Activated CD4-positive, alpha-beta T cell treated with anti-CD3 and anti-CD28 coated beads for 36 hours (primary cell): ENCODE measurements around the gene RBM19. TPM values are rescaled to one million over a fixed set of nuclear protein-coding genes. Genes with fewer than 3 reads are reported as not detected.
"Not testable (repeated sequence)": the region's sequence is repeated elsewhere in the genome, so short reads cannot be mapped to it uniquely, and the experiment has no call there.

Experiments
- ATAC-seq: fragments of 200-7000 bp; cut with Tn5 transposase; one replicate; pipeline ENCODE4 v1.10.0; 2021; ENCODE audit warnings: mild to moderate bottlenecking, moderate library complexity
- CTCF ChIA-PET: fragments of 350-600 bp; sonication (Branson Sonifier 250); formaldehyde crosslinking; loops from one replicate; lab custom pipeline; 2021; ENCODE audit warnings: antibody characterized with exemption; lab: Charles Lee
- POLR2A ChIA-PET: fragments of 350-600 bp; sonication (Branson Sonifier 250); formaldehyde crosslinking; loops from one replicate; lab custom pipeline; 2021; ENCODE audit warnings: antibody characterized with exemption, inconsistent platforms; lab: Charles Lee
- DNase-seq: peaks from one replicate; pipeline ENCODE4 v3.0.0-alpha.2; 2020
- H3K27ac Mint-ChIP-seq: one replicate; pipeline ENCODE4 v1.8.0; 2021; ENCODE audit warnings: mixed read lengths
- H3K27me3 Mint-ChIP-seq: one replicate; pipeline ENCODE4 v1.8.0; 2021; ENCODE audit warnings: mixed read lengths
- H3K36me3 Mint-ChIP-seq: one replicate; pipeline ENCODE4 v1.8.0; 2021; ENCODE audit warnings: low read depth, mixed read lengths
- H3K4me1 Mint-ChIP-seq: one replicate; pipeline ENCODE4 v1.8.0; 2021; ENCODE audit warnings: mixed read lengths
- H3K4me3 Mint-ChIP-seq: one replicate; pipeline ENCODE4 v1.8.0; 2021; ENCODE audit warnings: mild to moderate bottlenecking, moderate library complexity, mixed read lengths
- H3K9me3 Mint-ChIP-seq: one replicate; pipeline ENCODE4 v1.8.0; 2021; ENCODE audit warnings: low read depth, mixed read lengths
- intact Hi-C, 2 experiments: fragments of 100-400 bp; cut with DNase I in 1 of 2; cut with micrococcal nuclease in 1 of 2; formaldehyde crosslinking; loops; one replicate each; pipeline versions ENCODE4 v1.14.2 to v1.15.1; 2022 to 2024; cut with DNase I, micrococcal nuclease
- total RNA-seq, 2 experiments: library from RNA; stranded (reverse); gene quantifications; one replicate each; pipeline ENCODE4 v1.2.3, GENCODE V29; 2021

Gene RBM19
- total RNA-seq, 2 experiments from 2014 or later = 79.6 to 93.5 TPM

DNA sequence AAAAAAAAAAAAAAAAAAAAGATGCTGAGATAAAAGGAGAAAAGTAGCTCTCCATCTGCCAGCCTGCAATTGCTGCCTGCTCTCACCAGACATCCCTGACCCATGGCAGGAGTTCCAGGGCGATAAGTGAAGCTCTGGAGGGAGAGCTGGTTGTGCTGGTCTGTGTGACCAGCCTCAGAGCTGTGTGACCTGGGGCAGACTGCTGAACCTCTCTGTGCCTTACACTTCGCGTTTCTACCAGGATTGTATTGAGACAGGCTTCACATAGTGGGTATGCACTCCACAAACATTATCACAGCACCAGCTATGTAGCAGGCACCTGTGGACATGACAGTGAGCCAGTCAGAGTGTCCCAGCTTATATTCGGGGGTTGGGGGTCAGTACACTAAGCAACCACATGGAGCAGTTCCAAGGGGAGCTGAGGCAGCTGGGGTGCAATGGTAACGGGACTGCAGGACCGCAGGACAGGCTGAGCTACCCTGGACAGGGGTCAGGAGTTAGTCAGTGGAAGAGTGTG is 57.5 kb downstream of the RBM19 start:
- Mint-ChIP-seq H3K4me1 (no peaks in the 10 kb centered on the region), H3K4me3 (no peak overlapping the region), H3K36me3 (peaks cover 59% of the 10 kb centered on the region), H3K9me3 (no peaks in the 10 kb centered on the region), H3K27me3 (no peaks in the 10 kb centered on the region), H3K27ac (no peak overlapping the region)
- ATAC-seq (no peak), DNase-seq (no peak)
- intact Hi-C loops = no loop called here
- ChIA-PET CTCF (interaction anchor here (0.8 kb wide), 1 partner anchor 14 kb away, joined by 3 read pairs; no protein-coding TSS in a partner anchor), POLR2A (no interaction called here)

DNA sequence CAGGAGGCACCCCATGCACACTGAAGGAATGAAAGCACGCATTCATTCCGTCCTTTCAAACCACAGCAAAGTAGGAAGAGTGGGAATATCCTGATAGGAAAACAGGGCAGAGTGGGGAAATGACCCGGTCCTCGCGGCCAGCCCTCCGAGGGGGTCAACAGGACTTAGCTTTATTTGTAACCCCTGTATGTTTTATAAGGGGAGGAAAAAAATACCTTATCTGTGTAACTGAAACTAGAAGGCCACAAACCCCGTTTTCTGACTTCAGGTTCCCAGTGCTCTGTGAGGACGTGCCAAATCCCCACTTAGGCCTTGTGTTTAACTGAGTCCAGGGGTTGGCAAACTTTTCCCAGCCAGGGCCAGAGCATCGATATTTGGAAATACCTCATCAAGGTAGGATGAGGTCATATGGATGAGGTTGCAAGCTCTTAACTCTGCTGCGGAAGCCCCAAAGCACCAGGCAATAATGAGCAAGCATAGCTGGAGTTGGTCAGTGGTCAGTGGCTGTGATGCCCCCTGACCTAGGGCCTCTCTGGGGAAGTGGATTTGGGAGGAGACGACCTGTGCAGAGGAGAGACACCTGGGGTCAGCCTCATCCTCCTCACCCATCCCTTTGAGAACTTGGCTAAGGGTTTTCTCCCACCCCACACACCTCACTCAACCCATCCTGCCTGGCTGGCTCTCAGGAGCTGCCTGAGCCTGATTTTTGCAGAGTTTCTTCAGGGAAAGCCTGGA is 58.5 kb downstream of the RBM19 start:
- Mint-ChIP-seq H3K4me1 (peaks cover 5% of the 10 kb centered on the region), H3K4me3 (no peak overlapping the region), H3K27ac (no peak overlapping the region), H3K27me3 (no peaks in the 10 kb centered on the region), H3K36me3 (peaks cover 64% of the 10 kb centered on the region), H3K9me3 (no peaks in the 10 kb centered on the region)
- no peak for DNase-seq
- intact Hi-C loops = no loop called here
- CTCF ChIA-PET = interaction anchor here (0.7 kb wide), 1 partner anchor 108 kb away, joined by 3 read pairs; no protein-coding TSS in a partner anchor
- POLR2A ChIA-PET = no interaction called here
- no peak for ATAC-seq

DNA sequence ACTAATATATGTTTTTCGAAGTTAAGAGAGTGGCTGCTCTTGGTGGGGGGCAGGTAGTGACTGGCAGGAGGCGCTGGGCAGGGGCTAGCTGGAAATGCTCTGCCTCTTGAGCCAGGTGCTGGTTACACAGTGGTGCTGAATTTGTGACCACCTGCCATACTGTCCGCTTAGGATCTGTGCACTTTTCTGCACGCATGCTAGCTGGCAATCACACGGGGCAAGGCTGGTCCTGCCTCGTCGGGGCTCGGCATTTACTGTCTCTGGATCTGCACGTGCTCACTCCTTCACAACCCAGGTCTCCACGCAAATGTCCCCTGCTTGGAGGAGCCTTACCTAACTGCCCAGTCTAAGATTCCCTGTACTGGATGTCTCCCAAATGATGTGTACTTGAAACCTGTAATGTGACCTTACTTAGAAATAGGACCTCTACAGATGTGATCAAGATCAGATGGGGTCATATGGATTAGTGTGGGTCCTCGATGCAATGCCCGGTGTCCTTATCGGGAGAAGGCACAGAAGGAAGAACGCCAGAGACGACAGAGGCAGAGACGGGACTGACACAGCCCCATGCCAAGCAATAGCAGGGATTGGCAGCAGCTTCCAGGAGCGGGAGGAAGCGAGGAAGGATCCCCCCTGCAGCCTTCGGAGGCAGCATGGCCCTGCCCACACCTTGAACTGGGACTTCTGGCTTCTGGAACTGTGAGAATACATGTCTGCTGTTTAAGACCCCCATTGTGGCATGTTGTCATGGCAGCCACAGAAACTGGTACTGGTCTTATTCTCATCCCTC is 59.5 kb downstream of the RBM19 start:
- Mint-ChIP-seq H3K36me3 (peaks cover 67% of the 10 kb centered on the region), H3K27ac (no peak overlapping the region), H3K4me1 (peaks cover 5% of the 10 kb centered on the region), H3K27me3 (no peaks in the 10 kb centered on the region), H3K4me3 (no peak overlapping the region), H3K9me3 (no peaks in the 10 kb centered on the region)
- no peak for DNase-seq
- CTCF ChIA-PET = no interaction called here
- ATAC-seq = no peak
- intact Hi-C loops = no loop called here
- POLR2A ChIA-PET = no interaction called here

DNA sequence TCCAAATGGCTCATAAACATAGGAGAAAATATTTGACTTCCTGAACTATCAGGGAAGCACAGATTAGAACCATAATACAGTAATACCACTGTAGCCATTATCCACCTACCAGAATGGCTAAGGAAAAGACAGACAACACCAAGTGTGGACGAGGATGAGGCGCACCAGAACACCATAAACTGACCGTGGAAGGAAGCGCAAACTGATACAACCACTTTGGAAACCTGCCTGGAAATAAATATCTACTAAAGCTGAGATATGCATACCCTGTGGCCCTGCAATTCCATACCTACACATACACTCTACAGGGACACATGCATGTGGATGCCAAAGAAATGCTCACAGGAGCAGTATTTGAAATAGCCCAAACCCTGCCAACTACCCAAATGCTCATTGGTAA is 60.3 kb downstream of the RBM19 start:
- intact Hi-C loops = no loop called here
- no peak overlapping the region for H3K27ac Mint-ChIP-seq
- ChIA-PET CTCF (no interaction called here), POLR2A (no interaction called here)
- H3K27me3 Mint-ChIP-seq = no peaks in the 10 kb centered on the region
- H3K4me1 Mint-ChIP-seq = peaks cover 5% of the 10 kb centered on the region
- H3K9me3 Mint-ChIP-seq = no peaks in the 10 kb centered on the region
- ATAC-seq = no peak
- no peak for DNase-seq
- no peak overlapping the region for H3K4me3 Mint-ChIP-seq
- peaks cover 62% of the 10 kb centered on the region for H3K36me3 Mint-ChIP-seq

DNA sequence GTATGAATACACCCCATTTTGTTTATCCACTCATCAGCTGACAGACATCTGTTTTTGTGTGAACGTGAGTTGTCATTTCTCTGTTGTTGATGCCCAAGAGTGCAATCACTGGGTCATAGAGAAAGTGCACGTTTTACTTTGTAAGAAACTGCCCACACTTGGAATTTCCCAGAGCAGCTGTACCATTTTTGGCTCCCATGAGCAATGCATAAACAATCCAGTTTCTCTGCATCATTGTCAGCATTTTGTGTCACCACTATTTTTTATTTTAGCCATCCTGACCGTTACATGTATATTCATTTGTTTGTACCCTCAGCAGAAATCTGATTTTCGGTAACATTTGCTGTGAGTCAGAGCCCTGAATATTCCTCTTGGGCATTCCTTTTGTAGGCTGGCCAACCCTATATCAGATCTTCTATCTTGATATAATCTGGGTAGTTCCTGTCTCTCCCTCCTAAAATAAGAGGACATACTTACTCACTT is 62.7 kb downstream of the RBM19 start:
- peak; percentile 74 for ATAC-seq
- intact Hi-C loops = no loop called here
- Mint-ChIP-seq H3K27me3 (no peaks in the 10 kb centered on the region), H3K27ac (peak overlapping the region; percentile 59), H3K4me3 (no peak overlapping the region), H3K9me3 (no peaks in the 10 kb centered on the region), H3K4me1 (peaks cover 5% of the 10 kb centered on the region), H3K36me3 (peaks cover 56% of the 10 kb centered on the region)
- POLR2A ChIA-PET = no interaction called here
- no peak for DNase-seq
- CTCF ChIA-PET = interaction anchor here (0.6 kb wide), 1 partner anchor 9 kb away, joined by 3 read pairs; no protein-coding TSS in a partner anchor

DNA sequence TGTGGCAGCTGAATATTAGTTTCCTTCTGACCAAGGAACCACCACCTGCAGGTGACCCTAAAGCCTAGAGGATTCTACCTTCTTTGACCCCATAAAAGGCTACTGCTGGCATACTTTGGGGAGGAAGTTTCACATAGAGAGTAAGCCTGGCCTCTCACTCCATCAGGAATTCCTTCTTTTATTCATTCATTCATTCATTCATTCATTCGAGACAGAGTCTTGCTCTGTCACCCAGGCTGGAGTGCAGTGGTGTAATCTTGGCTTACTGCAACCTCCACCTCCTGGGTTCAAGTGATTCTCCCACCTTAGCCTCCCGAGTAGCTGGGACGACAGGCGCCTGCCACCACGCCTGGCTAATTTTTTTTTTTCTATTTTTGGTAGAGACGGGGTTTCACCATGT is 64.8 kb downstream of the RBM19 start:
- POLR2A ChIA-PET, DNase-seq, H3K9me3 Mint-ChIP-seq, CTCF ChIA-PET, ATAC-seq, H3K4me1 Mint-ChIP-seq, H3K27ac Mint-ChIP-seq, H3K27me3 Mint-ChIP-seq, H3K4me3 Mint-ChIP-seq, intact Hi-C loops: not testable (repeated sequence)
- peaks cover 51% of the 10 kb centered on the region for H3K36me3 Mint-ChIP-seq

DNA sequence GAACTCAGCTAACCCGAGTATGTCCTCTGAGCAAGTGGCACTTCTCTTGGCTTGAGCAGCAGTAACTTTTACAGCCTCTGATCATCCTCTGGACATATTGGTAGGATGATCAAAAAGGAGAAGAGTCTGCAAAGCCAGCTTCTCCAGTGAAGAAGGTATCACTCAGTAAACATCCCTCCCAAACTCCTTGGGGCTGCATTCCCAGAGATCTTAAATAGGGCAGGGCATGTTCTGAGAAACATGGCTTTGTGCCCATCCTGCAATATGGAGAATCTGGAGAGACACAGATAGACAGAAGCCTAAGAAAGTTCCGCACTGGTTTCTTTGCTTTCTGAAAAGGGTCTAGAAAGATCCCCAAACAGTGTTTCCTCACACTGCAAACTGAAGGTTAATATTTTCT is 65.4 kb downstream of the RBM19 start:
- Mint-ChIP-seq H3K27me3 (no peaks in the 10 kb centered on the region), H3K27ac (no peak overlapping the region), H3K4me3 (no peak overlapping the region), H3K4me1 (peaks cover 5% of the 10 kb centered on the region), H3K36me3 (peaks cover 46% of the 10 kb centered on the region), H3K9me3 (no peaks in the 10 kb centered on the region)
- ChIA-PET CTCF (no interaction called here), POLR2A (no interaction called here)
- DNase-seq = no peak
- no peak for ATAC-seq
- intact Hi-C loops = no loop called here

DNA sequence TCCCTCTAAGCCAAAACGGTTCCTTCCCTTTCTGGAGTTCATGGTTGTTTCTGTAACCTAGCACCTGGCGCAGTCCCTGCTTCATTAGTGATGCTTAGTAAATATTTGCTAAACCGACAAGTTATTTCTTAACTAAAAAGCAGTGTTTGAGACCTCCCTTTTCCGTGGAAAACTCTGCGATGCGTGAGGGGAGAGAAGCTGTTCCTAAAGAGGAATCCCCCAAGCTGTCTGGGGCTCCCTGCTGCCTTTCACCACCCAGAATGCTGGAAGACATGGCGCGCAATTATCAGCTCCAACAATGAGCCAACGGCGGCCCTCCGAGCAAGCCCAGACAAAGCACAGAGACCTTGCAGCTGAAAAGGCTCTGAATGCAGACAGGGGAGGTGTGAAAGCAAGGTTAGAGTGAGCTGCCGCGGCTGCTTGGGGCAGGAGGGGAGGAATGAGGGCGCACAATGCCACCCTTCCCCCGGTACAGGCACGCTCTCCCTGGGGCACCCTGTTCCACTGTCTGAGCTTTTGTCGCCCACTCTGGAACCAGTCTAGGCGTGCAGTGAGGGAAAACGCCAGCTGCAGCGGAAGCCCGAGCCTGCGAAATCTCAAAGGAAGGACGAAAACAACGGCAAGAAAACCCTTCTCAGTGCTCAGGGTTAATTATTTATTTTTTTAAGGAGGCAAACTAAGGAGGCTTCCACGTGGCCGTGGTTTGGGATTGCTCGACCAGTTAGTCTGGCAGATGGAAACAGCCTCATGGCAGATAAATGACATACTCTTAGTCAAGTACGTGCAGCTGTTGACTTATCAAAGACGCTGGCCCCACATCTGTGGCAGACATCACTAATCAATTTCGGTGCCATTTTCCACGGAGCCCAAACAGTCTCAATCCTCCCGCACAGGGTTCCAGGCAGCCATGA is 66.3 kb downstream of the RBM19 start:
- H3K27ac Mint-ChIP-seq = no peak overlapping the region
- peaks cover 5% of the 10 kb centered on the region for H3K4me1 Mint-ChIP-seq
- H3K36me3 Mint-ChIP-seq = peaks cover 42% of the 10 kb centered on the region
- no peaks in the 10 kb centered on the region for H3K27me3 Mint-ChIP-seq
- ChIA-PET CTCF (no interaction called here), POLR2A (no interaction called here)
- ATAC-seq (no peak), DNase-seq (no peak)
- H3K4me3 Mint-ChIP-seq = no peak overlapping the region
- intact Hi-C loops = no loop called here
- H3K9me3 Mint-ChIP-seq = no peaks in the 10 kb centered on the region

DNA sequence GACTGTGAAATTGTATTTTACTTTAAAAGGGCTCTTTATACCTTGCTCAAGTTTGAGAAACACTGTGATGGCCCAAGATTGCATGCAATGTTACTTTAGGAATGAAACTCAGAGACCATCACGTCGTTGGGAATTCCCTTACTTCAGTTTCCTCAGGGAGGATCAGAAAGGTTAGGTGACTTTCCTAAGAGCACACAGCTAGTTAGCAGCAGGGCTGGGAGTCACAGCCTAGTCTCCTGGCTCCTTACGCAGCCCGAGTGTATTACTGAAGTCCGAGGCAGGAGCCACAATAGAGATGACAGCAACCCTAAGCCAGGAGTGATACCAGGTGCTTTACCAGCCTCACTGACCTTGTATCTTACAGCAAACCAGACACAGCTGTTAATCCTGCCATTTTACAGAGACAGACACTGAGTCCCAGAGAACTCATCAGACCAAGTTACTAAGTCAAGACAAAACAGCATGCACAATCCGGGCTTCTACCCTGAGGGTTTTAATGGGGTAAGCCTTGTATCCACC is 67.0 kb downstream of the RBM19 start:
- intact Hi-C loops = no loop called here
- H3K4me1 Mint-ChIP-seq = peaks cover 5% of the 10 kb centered on the region
- ChIA-PET POLR2A (no interaction called here), CTCF (no interaction called here)
- ATAC-seq (no peak), DNase-seq (no peak)
- H3K4me3 Mint-ChIP-seq = no peak overlapping the region
- no peaks in the 10 kb centered on the region for H3K9me3 Mint-ChIP-seq
- no peak overlapping the region for H3K27ac Mint-ChIP-seq
- no peaks in the 10 kb centered on the region for H3K27me3 Mint-ChIP-seq
- H3K36me3 Mint-ChIP-seq = peaks cover 36% of the 10 kb centered on the region

DNA sequence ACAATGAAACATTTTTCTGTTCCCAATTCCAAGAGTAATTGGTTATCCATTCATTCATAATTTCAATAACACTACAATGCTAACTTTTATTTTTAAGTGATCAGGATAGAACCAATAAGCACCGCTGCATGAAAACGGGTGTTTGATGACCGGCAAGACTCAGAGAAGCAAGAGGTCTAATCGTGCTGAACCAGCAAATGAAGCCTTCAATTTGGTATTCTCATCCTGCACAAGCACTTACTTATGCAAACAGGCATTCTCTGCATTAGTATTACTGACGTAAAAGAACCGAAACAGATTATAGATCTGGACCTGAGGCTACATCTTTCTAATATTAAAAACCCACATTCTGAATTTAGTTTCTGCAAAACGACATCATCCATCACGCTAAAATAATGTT is 67.7 kb downstream of the RBM19 start:
- Mint-ChIP-seq H3K4me3 (no peak overlapping the region), H3K27me3 (no peaks in the 10 kb centered on the region), H3K27ac (no peak overlapping the region), H3K9me3 (no peaks in the 10 kb centered on the region), H3K36me3 (peaks cover 33% of the 10 kb centered on the region), H3K4me1 (peaks cover 5% of the 10 kb centered on the region)
- CTCF ChIA-PET = no interaction called here
- DNase-seq = no peak
- POLR2A ChIA-PET = no interaction called here
- intact Hi-C loops = no loop called here
- no peak for ATAC-seq

DNA sequence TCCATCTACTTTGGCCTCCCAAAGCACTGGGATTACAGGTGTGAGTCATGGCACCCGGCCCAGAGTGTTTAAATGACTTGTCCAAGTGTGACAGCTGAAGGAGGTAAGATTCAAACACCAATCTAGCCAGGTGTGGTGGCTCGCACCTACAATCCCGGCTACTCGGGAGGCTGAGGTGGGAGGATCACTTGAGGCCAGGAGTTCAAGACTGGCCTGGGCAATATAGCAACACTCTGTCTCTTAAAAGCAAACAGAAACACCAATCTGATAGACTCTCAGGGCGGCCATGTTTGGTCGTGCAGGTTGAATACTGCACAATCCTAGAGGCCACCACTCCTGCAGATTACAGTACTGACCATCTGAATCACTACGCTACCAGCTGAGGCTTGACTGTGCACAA is 68.7 kb downstream of the RBM19 start:
- Mint-ChIP-seq H3K9me3 (no peaks in the 10 kb centered on the region), H3K27ac (no peak overlapping the region), H3K36me3 (peaks cover 26% of the 10 kb centered on the region), H3K4me3 (no peak overlapping the region), H3K4me1 (no peaks in the 10 kb centered on the region), H3K27me3 (no peaks in the 10 kb centered on the region)
- DNase-seq = no peak
- intact Hi-C loops = no loop called here
- ATAC-seq = no peak
- ChIA-PET POLR2A (no interaction called here), CTCF (interaction anchor here (2.1 kb wide), 1 partner anchor 19 kb away, joined by 5 read pairs; no protein-coding TSS in a partner anchor)
